ENCODE results near the gene SH3GLB1.

- TF ChIP-seq CTCF (IDR thresholded peaks at IDR 0.05; ENCODE audit: poor library complexity), result no peak
- TF ChIP-seq EZH2 (IDR thresholded peaks at IDR 0.05; ENCODE audit: borderline replicate concordance), result no peak
- no peak for TF ChIP-seq EZH2phosphoT487 (IDR thresholded peaks at IDR 0.05; ENCODE audit: low read depth, severe bottlenecking, unreplicated experiment)
Measured at GRCh38 chr1:86773341-86774288, 69.2 kb downstream of the SH3GLB1 start.

All from hepatocyte (in vitro differentiated cells).